Thyroid gland (tissue), 4 donors: ENCODE measurements around the gene STX1A.

Experiments used
- POLR2A ChIP-seq, 2 donors: fragments of 450-650 bp; IDR thresholded peaks; one replicate each; pipeline ENCODE4 v1.6.1; 2017; ENCODE audit warnings: antibody characterized with exemption in 2 of 2, mild to moderate bottlenecking in 2 of 2, moderate library complexity in 1 of 2
- TF ChIP-seq, protein P1 (sequence below), 6 experiments: fragments of 200-600 bp in 3 of 6; fragments of 450-650 bp in 3 of 6; sonication (generic) in 3 of 6; IDR thresholded peaks; one replicate each; pipeline ENCODE4 v1.5.1; 2016 to 2019; ENCODE audit warnings: antibody characterized with exemption in 6 of 6, mild to moderate bottlenecking in 2 of 6, inconsistent platforms in 1 of 6, moderate library complexity in 1 of 6

DNA sequence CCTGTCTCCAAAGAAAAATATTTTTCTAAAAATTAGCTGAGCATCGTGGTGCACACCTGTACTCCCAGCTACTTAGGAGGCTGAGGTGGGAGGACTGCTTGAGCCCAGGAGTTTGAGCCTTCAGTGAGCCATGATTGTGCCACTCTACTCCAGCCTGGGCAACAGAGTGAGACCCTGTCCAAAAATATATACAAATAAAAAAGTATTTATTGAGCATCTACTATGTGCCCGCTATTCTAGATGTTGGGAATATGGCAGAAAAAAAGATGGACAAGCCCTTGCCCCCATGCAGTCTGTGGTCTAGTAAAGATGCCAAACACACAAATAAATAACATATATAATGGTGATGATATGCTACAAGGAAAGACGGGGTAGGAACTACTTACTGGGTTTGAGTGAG lies 4.3 kb upstream of the STX1A start:
- TF ChIP-seq POLR2A (IDR thresholded peaks at IDR 0.05) = no peak
- TF ChIP-seq, protein P1, sequence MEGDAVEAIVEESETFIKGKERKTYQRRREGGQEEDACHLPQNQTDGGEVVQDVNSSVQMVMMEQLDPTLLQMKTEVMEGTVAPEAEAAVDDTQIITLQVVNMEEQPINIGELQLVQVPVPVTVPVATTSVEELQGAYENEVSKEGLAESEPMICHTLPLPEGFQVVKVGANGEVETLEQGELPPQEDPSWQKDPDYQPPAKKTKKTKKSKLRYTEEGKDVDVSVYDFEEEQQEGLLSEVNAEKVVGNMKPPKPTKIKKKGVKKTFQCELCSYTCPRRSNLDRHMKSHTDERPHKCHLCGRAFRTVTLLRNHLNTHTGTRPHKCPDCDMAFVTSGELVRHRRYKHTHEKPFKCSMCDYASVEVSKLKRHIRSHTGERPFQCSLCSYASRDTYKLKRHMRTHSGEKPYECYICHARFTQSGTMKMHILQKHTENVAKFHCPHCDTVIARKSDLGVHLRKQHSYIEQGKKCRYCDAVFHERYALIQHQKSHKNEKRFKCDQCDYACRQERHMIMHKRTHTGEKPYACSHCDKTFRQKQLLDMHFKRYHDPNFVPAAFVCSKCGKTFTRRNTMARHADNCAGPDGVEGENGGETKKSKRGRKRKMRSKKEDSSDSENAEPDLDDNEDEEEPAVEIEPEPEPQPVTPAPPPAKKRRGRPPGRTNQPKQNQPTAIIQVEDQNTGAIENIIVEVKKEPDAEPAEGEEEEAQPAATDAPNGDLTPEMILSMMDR (IDR thresholded peaks at IDR 0.05) = no peak
